SK-N-SH (cell line): ENCODE data around the gene OR8D1.

Experiments used
- SIN3A ChIP-seq: IDR thresholded peaks from 2 replicates; pipeline ENCODE4 v1.6.1; 2012; ENCODE audit warnings: low read depth, mild to moderate bottlenecking, low read length, moderate library complexity, borderline replicate concordance
- TF ChIP-seq, protein P1 (sequence below): fragments of 200-600 bp; sonication (generic); IDR thresholded peaks from 2 replicates; pipeline ENCODE4 v1.6.1; 2017; ENCODE audit warnings: antibody characterized with exemption, mild to moderate bottlenecking, moderate library complexity

DNA sequence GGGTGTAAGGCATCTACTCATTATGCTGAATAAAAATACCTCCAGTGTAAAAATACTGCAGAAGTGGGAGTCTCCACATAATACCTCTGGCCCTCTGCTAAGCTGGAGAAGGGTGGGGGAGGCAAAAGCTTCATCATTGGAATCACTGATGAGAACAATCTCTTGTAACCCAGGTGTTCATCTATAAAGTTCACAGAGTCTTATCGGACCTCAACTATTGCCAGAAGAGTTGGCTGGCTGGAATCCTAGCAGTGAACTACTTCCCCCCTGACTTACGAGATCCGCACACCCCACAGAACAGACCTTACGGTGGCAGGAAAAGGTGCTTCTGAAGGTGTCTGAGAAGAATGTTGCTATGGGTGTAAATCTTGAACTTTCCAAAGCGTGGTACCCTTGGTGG, 2.5 kb downstream of the OR8D1 start:
- TF ChIP-seq, protein P1, sequence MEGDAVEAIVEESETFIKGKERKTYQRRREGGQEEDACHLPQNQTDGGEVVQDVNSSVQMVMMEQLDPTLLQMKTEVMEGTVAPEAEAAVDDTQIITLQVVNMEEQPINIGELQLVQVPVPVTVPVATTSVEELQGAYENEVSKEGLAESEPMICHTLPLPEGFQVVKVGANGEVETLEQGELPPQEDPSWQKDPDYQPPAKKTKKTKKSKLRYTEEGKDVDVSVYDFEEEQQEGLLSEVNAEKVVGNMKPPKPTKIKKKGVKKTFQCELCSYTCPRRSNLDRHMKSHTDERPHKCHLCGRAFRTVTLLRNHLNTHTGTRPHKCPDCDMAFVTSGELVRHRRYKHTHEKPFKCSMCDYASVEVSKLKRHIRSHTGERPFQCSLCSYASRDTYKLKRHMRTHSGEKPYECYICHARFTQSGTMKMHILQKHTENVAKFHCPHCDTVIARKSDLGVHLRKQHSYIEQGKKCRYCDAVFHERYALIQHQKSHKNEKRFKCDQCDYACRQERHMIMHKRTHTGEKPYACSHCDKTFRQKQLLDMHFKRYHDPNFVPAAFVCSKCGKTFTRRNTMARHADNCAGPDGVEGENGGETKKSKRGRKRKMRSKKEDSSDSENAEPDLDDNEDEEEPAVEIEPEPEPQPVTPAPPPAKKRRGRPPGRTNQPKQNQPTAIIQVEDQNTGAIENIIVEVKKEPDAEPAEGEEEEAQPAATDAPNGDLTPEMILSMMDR, result no peak
- TF ChIP-seq SIN3A, result no peak
